ENCODE data around the gene GNG12.
"Not testable (repeated sequence)": the region's sequence is repeated elsewhere in the genome, so short reads cannot be mapped to it uniquely, and the experiment has no call there.

GNG12 gene

DNA sequence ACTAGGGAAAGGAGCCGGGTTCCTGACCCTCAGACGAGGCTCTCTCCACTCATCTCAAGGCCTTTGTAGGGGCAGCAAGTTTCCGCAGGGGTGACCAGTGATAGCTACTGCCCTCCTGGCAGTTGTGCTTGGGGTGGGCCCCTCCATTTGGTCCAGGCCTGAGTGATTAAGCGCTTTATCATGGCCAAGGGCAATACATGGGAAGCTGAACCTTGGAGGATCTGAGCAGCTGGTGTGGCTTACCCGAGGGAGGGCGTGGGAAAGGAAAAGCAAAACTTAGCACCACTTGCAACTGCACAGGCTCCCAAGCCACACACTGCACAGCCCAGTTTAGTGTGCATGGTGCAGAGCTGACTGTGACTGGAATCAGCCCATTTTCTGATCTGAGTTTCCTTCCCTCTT, 100.5 kb downstream of the GNG12 start:
- DNase-seq (ENCODE audit: low spot score), result no peak

DNA sequence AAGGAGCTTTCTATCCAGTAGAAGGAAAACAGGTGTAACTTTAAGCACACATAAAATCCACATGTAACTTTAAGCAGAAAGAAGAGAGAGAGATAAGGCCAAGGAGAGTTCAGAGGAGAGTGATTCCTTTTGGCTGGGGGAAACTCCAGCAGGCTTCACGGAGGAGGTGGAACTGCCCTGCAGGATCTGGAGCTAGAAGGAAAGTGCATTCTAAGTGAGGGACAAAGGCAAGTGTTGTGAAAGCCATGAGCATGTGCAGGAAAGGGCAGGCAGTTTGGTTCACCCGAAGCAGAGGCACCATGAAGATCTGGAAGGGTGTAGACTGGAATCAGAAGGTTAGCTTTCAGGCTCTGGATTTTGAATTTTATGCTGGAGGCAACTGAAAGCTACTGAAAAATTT, 101.9 kb downstream of the GNG12 start:
- no peak for DNase-seq (ENCODE audit: low spot score)

DNA sequence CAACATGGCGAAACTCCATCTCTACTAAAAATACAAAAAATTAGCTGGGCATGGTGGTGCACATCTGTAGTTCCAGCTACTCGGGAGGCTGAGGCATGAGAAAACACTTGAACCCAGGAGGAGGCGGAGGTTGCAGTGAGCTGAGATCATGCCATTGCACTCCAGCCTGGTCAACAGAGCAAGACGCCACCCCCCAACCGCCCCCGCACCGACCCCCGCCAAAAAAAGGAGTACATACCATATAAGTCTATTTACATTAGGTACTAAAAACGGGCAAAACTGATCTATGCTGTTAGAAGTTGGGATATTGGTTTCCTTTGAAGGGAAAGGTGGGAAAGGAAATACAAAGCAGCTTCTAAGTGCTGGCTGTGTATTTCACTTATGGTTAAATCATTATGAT, 103.0 kb downstream of the GNG12 start:
- not testable (repeated sequence) for DNase-seq (ENCODE audit: low spot score)

DNA sequence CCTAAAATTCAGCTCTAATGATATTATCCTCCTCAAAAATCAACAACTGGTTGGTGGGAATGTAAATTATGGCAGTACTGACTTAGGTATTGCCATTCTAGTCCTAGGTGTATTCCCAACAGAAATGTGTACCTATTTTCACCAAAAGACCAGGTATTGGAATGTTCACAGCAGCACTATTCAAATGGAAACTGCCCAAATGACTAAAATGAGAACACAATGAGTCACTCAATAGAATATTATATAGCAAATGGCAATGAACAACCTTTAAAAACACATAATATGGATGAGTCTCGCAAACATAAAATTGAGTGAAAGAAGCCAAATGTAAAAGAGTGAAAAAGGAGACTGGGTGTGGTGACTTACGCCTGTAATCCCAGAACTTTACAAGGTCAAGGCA, 103.4 kb downstream of the GNG12 start:
- no peak for DNase-seq (ENCODE audit: low spot score)

DNA sequence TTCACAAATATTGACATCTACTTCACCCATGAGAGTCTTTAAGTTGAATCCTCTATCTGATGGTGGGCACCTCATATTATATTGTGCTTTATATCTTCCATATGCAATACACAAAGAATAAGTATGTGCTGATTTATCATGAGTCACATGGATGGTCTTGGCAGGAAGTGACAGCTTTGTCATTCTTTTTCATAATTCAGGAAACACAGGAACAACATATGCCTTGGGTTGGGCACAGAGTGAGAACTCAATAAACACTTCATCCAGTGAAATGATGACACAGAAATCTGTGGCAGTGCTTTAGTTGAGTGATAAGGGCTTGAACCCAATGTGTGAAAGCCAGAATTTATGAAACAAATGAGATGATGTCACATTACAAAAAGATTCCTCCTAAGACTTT, 107.0 kb downstream of the GNG12 start:
- no peak for DNase-seq (ENCODE audit: low spot score)

DNA sequence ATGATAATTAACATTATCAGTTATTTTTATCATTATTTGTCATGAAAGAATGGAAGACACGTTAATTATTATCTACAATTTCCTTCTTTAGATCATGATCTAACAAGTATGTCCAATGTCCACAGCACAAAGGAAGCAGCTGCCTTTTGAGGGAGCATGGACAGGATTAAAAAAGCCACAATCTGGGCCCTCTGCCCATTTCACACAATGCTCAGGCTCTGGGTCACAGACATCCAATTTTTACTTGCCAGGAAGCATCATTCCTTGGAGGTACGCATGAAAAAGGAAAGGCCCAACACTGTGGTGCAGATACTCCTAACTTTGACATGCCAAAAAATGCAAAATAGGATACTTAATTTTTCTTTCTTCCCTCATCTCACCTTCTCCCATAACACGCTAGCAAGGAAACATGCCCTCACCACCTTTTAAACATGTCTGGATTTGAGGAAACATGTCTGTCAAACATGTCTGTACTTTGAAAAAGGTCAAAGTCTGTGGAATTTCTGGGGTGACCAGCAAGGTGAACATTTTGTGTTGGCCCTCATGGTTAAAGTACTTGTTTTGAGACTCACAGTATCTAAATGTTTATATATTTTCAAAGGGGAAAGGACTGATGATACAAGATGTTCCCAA, 108.2 kb downstream of the GNG12 start:
- DNase-seq (ENCODE audit: low spot score), result no peak

DNA sequence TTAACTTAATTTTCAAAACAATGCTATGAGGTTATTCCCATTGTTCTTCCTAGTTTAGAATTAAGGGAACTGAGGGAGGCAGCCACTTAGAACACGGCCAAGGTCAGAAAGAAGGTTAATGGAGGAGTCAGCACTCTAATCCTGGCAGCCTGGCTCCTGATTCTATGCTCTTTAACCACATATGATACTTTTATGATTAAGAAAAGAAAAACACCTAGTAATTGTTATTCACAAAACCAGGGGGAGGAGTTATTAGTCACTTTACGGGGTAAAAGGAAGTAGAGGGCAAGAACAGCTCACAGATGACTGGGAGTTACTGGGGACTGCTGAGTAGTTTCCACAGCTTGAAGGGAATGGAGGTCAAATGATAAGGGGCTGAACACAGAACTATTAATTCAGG, 109.6 kb downstream of the GNG12 start:
- DNase-seq (ENCODE audit: low spot score), result no peak

DNA sequence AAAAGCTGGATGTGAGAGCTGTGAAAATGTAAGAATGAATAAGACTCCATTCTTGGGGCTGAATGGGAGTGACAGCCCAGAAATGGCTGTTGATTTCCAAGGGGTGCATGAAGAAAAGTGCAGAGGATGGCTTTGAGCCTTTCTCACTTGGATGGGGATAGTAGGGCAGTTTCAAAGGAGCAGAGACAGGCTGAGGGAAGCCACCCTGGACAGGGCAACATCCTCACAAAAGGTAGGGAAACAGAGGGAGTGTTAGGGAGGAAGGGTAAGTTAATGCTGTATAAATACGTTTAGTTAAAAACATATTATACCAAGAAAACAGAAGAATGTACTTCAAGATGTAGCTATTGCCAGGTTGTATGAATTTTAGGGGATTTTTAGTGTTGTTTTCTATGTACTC, 110.1 kb downstream of the GNG12 start:
- no peak for DNase-seq (ENCODE audit: low spot score)

DNA sequence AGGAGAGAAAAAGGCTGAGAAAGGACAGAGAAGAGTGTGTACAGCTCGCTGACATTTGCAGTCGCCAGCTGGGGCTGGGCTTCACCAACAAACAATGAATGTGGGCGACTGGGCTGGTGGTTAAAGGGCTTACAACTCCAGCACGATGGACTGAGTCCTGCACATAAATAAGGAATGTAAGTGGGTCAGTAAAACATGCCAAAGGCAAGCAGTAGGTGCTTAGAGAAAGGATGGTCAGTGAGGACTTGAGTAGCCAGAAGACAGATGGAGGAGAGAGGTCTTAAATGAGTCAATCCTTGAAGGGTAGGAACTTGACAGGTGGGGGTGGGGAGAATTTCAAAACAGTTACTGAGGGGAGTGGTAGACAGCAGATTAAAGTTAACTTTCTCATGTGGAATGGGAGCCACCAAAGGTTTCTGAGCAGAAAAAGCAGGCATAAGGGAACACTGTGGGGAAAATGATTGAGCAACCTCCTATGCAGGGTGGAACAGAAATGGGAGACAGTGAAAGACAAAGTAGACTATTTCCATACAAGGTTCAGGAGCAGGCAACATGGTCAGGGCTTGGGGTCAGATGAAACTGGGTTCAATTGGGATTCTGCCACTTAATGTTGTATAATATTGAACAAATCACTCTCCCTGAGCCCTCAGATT, 110.8 kb downstream of the GNG12 start:
- DNase-seq (ENCODE audit: low spot score), result no peak

DNA sequence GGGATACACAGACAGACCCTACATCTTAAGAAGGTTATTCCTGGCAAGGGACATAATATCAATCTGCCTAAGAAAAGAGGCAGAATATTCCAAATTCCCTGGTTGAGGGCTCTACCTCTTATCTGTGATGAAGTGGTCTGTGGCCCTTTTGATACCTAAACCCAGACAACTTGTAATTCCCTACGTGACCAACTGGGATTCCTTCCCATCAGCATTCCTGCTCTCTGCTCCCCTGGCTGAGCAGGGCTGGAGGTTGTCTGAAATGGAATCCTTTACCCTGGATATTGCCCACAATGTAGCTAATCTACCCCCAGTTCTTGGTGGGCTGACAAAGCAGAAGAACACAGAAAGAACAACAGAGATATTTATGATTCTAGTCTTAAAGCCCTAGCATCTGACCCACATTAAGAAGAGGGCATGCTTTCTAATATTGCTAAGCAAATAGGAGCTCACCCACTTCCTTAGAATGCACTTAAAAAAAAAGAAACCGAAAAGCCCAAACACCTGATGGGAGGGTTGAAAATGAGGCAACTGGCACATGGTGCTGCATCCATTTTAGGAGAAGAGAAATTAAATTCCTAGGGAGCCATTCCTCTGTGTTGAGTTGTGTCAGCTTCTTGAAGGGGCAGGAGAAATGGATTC, 111.5 kb downstream of the GNG12 start:
- DNase-seq (ENCODE audit: low spot score), result no peak

DNA sequence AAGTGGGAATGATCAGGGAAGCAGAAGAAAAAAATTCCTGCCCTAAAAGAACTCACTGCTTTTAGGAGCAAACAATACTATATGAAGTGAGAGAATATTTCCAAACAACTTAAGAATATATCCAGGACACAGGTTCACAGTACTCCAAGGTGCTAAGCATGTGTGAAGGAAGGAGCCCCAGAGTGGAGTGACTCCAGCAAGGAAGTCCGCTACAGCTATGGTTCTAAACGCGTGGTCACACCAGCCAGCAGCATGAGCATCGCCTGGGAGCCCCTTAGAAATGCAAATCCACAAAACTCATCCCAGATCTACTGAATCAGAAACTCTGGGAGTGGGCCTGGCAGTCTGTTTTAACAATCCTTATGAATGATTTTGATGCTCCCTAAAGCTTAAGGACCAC, 112.2 kb downstream of the GNG12 start:
- DNase-seq (ENCODE audit: low spot score), result no peak

DNA sequence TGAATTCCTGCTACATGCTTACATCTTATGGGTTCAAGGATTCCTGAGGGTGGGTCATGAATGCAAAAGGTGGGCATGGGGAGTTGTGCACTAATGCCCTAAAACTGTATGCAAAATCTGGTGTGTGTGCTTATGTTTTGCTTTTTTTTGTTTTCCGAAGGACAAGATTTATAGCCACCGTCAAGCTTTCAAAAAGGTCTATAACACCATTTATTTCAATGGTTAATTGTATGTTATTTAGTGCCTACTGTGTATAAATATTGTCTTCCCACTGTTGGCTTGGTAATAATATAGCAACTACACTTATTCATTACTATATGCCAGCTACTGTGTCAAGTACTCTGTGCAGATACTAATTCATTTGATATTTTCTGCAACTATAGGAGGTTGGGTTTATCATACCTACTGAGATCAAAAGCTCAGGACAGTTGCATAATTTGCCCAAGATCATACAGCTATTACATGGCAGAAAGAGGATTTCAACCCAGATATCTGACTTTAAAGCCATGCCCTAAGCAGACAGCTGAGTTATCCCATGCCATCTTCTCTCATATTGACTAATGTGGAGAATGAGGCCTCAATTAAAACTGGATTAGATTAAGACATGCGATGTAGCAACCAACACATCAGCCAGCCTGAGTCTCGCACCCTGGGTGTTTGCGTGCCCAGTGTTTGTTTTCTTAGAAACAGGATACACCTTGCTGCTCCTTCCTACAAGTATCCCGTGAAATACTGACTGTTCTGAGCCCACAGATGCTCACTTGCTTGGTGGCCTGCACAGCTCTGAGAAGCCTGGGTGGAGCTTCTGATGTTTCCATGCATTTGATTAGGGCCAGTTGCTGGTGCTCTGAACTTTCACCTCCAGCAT, 113.7 kb downstream of the GNG12 start:
- DNase-seq (ENCODE audit: low spot score), result no peak

DNA sequence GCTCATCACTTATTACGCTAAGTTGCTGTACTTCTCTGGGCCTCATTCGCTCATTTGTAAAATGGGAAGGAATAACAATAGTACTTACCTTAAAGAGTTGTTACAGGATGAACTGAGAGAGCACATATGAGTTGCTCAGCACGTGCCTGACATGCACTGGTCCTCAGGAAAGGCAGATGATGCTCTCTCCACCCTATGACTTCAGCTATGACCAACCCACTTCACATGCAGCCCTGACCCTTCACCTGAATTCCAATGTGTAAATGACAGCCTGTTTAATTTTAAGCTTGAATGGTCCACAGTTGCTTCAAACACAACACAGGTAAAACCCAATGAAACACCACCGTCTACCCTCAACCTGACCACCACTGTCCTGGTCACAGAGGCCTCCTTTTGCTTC, 115.4 kb downstream of the GNG12 start:
- no peak for DNase-seq (ENCODE audit: low spot score)

DNA sequence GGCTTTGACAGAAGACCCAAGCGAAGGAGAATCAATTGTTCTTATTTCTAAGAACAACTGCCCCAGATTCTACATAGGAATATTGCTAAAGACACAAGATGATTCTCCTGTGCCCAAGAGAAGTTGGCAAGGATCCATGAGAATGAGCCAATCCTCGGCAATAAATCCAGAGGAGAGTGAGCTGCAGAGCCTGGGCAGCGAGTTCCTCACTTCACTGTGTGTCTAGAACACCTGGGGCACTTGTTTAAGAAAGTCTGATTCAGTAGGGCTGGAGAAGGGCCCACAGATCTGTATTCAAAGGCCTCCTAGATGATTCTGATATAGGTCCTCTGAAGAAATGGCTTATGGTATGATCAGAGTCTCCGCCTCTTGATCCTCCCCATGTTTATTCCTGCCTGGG, 116.5 kb downstream of the GNG12 start:
- DNase-seq (ENCODE audit: low spot score), result no peak

DNA sequence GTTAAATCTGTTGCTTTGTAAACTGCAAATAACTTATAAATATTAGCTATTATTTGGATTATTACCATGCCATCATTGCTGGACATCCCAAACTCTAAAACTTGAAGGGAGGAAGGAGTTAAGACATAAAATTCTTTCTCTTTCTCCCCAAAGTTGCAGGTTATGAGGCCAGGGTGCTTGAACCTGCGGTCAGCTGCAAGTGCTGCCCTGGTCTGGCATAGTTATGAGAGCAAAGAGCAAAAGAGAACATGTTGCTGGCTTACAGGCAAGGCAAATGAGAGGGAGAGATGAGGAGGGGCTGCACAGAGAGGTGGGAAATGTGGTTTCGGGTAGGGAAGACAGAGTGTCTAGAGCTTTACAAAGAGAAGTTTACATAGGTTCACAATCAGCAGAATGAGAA, 117.4 kb downstream of the GNG12 start:
- no peak for DNase-seq (ENCODE audit: low spot score)

DNA sequence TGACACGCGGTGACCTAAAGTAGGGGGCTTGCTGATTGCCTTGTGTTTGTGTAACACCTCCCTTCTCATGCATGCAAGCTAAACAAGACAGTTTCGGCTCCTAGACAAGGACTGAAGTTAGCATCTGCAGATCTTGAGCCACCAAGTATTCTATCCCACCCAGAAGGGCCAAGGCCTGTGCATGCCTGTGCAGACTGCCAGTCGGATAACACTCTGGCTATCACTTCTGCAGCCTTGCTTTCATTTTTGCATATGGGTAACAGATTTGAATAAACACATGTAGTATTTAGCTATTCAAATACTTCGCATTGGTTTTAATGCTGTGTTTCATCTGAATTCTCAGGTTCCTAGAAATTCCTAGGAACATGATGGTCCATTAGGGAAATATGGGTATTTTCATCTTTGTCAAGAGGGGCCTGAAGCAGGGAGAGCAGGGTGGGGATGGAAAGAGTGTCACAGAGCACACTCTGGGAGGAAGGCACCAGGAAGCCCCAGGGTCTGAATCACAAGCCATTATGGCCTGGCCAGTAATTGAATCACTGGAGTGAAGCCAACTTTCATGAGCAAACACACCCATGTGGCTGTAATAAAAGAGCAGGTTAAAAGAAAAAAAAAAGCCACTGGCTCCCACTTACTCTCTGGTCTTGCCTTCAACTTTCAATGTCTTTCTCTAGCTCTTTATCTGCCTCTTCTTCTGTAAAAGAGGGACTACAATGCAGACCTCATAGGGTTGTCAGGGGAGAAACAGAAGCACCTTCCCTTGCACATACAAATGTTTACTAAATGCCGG, 120.0 kb downstream of the GNG12 start:
- DNase-seq (ENCODE audit: low spot score), result peak; percentile 15

DNA sequence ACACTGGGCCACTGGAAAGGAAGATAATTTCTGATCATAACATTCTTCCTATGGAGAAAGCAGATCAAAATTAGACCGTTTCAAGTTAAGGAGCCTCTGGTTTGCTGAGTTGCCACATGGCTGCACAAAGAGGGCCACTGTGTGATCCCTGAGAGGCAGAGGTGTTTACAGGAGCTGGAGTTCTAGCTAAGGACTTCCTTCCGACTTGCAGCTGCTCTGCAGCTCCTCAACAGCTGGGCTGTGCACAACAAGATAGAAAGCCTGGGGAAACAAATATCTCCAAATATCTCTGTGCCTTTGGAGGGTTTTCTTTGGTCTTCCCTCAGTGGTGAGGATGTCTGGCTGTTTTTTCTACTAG, 121.4 kb downstream of the GNG12 start:
- no peak for DNase-seq (ENCODE audit: low spot score)

DNA sequence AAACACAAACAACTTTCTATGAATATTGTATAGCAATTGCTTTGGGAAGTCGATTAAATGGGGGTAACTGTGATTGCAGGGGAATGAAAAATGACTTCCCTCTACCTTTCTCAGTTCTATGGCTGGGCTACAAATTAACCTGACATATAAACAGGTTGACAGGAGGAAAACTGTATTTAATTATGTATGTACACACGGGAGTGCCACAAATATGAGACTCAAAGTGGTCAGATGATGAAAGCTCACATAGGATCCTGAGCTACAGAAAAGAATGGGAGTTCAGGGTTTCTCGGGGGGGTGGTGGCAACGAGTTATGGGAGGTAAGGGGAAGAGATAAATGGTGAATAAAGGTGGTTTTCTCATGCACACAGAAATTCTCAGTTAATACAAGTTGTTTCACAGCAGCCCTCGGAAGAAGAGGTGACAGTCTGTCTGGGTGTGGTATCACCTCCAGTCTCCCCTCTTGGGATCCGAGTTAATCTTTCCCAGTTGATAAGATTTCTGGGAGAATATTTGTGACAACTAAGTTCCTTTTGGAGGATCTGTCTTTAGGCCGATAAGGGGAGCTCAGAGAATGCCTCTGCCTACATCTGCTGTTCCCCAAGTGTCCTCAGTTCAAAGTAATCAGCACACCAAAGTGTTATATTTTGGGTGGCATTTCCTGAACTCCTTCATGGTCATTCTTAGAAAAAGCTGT, 122.0 kb downstream of the GNG12 start:
- DNase-seq (ENCODE audit: low spot score), result no peak

DNA sequence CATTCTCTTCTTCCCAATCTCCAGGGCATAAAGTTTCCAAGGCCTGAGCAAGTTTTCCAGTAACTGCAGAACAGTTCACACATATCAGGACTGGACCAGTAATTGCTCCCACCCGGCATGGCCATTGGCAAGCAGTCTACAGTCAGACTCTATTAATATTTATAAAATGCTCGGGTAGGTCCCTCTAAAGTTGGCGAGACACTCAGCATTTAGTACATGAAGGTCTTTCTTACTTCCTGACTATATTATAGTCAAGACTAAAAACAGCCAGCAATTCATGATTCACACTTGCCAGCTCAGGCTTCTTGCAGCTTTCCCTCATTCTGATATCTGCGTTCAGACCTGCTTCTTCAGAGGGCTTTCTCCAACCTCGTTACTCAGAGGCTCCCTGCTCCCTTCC, 122.8 kb downstream of the GNG12 start:
- DNase-seq (ENCODE audit: low spot score), result no peak

DNA sequence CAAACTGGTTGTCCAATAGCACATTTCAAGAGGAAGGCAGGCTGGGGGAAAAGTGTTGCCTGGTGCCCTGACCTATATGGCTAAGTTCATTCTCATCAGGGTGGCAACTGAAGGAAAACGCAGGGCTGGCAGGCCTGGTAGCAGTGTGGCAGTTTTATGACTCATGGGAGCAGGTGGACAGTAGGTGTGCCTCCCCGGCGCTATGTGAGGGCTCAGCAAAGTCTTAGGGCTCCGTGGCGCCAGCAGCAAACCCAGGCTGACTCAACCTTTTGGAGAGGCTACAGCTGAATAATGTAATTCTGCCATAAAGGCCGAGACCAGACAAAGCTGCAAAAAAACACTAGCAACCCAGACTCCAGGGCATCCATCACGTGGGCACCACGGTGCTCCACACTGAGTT, 124.7 kb downstream of the GNG12 start:
- no peak for DNase-seq (ENCODE audit: low spot score)

DNA sequence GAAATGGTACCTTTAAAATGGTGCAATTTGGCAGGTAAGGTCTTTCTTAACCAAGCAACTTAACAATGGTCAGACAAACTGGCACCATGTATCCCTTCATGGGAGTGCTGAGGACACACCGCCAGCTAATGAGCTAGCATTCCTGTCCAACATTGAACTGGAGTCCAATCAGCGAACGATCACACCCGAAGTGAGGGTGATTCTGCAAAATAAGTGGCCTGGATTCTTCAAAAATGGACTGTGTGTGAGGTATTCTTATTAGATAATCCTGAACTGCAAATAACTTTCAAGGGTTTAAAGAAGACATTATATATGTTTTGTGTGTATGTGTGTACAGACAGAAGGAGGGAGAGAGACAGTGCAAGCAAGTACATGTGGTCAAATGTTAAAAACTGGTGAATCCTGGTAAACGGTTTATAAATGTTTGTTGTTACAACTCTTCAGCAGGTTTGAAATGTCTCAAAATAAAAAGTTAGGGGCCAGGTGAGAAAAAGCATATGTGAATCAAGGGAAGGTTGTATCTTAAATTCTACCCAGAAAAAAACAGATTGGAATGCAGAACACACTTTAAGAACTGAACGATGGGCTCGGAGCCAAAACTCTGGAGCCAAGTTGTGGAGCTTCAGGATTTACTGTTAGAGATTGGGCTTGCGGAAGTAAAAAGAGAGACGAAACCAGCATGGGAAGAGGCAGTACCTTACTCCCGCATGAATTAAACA, 127.4 kb downstream of the GNG12 start:
- no peak for DNase-seq (ENCODE audit: low spot score)
